Esophagus squamous epithelium (tissue), 4 donors: ENCODE results near the gene UBE2I.

Experiments
- CTCF ChIP-seq, 6 experiments: fragments of 450-650 bp in 4 of 6; fragments of 200-600 bp in 2 of 6; sonication (generic) in 2 of 6; IDR thresholded peaks; one replicate each; pipeline ENCODE4 v1.5.1; 2016 to 2019; ENCODE audit warnings: antibody characterized with exemption in 6 of 6, mild to moderate bottlenecking in 4 of 6, moderate library complexity in 4 of 6
- POLR2A ChIP-seq, 4 donors: fragments of 450-650 bp; IDR thresholded peaks; one replicate each; pipeline ENCODE4 v1.6.1; 2017; ENCODE audit warnings: antibody characterized with exemption in 4 of 4, mild to moderate bottlenecking in 4 of 4, moderate library complexity in 3 of 4

- TF ChIP-seq CTCF (IDR thresholded peaks at IDR 0.05) (no peak), POLR2A (IDR thresholded peaks at IDR 0.05) (no peak)
Observed at GRCh38 chr16:1335211-1335971, 26.0 kb downstream of the UBE2I start.
